NCI-H1092 treated with DMSO at 0.1 percent for 48 hours (cell line): Measurements from ENCODE around the gene NTN5.
"Not testable (repeated sequence)": the region's sequence is repeated elsewhere in the genome, so short reads cannot be mapped to it uniquely, and the experiment has no call there.

Experiments
- DNase-seq: peaks from one replicate; lab custom pipeline; 2025; lab: John Stamatoyannopoulos, UW

Gene NTN5

DNA sequence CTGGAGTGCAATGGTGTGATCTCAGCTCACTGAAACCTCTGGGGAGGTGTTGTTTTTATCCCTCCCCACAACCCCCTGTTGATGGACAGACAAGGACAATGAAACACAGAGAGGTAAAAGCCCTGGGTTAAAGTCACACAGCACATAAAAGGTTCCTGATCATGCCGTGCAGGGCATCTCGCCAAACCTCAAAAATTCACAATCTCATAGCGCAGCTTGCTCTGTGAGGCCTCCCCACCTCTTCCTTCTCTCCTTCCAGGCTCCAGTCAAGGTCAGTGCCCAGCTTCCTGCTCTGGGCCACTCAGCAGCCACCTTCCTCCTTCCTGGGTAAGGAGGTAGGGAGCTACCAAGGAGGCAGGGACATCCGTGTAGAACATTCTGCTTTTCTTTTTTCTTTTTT is 25.2 kb upstream of the NTN5 start:
- no peak for DNase-seq

DNA sequence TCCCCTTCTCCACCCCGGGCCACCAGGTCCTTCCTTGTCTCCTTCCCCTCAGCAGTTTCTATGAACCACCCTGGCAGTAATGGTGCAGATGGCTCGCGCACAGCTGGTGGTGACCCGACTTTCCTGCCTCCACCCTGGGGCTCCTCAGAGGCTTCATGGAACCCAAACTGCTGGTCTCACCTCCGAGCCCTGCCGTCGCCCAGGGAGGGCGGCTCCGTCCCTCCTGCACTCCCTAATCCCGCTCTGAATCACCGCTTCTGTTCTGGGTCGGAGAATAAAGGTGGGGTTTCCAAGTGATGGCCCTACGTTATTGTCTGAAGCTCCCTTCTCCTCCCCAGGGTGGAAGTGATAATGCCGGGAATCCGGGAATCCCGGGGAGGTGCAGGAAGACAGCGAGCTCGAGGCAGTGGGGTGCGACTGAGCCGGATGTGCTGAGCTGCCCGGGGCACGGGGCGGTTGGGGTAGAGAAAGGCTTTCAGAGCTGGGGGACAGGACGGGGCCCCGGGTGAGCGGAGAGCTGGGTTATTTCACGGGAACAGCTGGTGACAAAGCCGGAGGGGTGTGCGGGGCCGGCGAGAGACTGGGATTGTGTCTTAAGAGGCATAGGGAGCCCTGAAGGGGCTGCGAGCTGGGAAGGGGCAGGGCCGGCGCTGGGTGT is 23.7 kb upstream of the NTN5 start:
- no peak for DNase-seq

DNA sequence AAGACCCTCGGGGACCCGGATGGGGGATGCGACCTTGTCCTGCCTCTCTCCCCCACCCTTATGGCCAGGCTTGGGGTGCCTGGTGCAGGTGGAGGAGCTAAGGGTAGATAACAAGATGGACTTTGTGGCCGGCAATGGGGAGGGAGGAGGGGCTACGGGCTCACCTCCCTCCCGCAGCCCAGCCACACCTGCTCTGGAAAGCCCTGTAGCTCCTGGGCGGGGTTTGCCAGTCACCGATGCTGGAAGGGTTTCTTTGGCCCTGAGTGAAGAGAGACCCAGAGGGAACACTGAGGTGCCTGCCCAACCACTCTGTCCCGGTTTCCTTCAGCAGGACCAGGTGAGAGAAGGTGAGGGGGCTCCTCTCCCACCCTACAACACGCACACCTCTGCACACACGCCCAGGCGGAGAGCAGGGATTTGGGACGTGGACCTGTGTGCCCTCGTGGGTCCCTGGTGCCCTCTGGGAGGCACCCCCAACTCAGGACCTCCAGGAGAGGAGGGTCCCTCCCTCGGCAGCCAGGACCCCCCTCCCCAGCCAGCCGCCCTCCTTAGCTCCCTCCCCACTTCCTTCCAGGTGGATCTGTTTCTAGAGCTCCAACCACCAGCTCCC is 23.0 kb upstream of the NTN5 start, which contains the start of gene FUT2:
Gene FUT2 (plus strand): TSS at position 229 of the 610 bp plus-strand sequence. CDS start 6,986 bp downstream, outside the sequence.
- DNase-seq = no peak

DNA sequence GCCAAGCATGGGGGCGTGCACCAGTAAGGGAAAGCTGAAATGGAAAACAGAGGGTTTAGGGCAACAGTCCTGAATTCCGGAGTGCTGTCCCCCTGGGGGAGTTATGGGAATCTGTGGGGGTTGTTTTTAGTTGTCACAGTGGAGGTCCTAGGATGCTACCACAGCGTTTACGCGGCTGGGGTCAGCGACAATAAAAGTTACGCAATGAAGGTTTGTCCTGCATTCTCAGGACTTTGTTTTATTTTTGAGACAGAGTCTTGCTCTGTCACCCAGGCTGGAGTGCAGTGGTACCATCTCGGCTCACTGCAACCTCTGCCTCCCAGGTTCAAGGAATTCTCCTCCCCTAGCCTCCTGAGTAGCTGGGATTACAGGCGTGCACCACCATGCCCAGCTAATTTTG is 20.8 kb upstream of the NTN5 start:
- DNase-seq = not testable (repeated sequence)

DNA sequence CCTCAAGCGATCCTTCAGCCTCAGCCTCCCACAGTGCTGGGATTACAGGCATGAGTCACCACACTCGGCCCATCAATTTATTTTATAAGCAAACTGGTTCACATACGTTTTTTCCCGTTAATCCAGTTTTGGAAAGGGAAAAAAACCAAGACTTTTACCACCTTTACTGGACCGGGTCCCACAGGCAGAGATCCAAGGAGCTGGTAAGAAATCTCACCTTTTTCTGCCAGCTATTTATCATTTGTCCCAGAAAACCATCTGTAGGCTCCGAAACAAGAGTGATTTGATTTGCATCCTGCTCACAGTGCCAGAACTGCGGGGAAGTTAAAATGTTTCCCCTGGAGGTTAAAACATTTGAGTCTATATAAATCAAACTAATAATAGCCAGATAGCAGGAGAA is 16.6 kb upstream of the NTN5 start:
- DNase-seq = no peak

DNA sequence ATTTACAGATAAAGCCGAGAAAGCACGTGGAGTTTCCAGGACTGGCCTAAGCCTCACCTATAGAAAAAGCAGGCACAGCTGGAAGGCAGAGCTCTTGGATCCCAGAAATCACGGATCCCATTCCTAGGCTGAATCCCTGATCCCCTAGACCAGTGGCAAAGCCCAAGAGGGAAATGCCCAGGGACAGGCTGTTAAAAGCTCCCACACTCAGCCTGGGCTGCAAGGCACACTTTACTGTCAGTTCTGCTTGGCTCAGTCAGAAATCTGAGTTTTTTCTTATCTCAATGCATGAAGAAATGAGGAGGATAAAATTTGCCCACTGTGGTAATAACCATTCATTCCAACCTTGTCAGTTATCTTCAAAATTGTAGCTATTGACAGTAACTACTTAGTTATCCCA is 15.0 kb upstream of the NTN5 start:
- no peak for DNase-seq

DNA sequence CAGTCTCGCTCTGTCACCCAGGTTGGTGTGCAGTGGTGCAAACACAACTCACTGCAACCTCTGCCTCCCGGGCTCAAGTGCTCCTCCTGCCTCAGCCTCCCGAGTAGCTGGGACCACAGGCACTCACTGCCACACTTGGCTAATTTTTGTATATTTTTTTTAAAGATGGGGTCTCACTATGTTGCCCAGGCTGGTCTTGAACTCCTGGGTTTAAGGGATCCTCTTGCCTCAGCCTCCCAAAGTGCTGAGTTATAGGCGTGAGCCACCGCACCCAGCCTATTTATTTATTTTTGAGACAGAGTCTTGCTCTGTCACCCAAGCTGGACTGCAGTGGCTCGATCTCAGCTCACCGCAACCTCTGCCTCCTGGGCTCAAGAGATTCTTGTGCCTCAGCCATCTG is 13.8 kb upstream of the NTN5 start:
- DNase-seq = not testable (repeated sequence)

DNA sequence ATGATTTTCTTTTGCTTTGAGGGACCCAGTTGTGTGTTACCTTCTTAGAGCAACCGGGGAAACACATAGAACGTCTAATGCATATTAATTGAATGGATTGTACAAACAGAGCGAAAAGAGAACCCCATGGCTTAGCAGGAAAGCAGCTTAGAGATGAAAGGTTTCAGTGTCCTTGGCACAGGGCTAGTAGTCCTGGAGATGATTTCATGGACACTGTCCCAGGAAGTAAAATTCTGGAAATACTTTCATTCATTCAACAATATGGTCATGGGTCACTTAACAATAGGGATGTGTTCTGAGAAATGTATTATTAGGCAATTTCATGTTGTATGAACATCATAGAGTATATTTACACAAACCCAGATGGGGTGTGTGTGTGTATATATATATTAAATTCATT is 13.3 kb upstream of the NTN5 start:
- no peak for DNase-seq

DNA sequence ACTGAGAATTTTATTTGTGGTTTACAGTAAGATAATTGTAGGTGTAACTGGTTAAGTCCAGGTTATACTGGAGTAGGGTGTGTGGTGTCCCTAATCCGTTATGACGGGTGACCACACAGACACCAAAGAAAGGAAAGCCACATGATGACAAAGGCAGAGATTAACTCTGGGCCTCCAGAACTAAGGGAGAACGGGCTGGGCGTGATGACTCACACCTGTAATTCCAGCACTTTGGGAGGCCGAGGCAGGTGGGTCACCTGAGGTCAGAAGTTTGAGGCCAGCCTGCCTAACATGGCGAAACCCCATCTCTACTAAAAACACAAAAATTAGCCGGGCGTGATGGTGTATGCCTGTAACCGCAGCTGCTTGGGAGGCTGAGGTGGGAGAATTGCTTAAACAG is 12.8 kb upstream of the NTN5 start:
- no peak for DNase-seq

DNA sequence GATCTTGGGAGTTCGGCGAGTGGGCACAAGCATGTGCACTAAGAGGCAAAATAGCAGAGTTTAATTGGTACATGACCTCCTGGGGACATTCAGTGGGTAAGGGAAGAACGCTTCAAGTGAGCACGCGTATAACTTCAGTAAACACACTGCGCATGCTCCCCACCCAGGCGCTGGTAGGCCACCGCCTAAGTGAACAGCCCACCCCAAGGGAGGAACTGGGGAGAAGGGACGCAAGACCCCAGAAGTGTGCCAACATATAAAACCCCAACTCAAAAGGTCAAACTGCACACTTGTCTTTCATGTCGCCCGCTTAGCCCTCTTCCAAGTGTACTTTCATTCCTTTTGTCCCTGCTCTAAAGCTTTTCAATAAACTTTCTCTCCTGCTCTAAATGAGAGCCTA is 10.5 kb upstream of the NTN5 start:
- DNase-seq = peak; percentile 15

DNA sequence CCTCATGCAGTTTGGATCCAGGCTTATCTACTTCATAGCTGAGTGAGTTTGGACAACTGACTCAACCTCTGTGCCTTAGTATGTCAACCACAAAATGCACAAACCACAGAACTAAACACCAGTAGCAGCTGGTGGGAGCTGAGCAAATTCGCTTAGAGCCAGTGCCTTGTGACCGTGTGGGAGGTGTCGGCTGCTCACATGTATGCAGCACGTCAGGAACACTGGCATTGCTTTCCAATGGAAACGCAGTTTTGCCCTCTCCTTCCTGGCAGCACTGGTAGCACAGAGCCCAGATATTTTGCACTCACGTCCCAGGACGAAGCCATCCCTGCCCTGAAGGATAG is 8.3 kb upstream of the NTN5 start:
- no peak for DNase-seq

DNA sequence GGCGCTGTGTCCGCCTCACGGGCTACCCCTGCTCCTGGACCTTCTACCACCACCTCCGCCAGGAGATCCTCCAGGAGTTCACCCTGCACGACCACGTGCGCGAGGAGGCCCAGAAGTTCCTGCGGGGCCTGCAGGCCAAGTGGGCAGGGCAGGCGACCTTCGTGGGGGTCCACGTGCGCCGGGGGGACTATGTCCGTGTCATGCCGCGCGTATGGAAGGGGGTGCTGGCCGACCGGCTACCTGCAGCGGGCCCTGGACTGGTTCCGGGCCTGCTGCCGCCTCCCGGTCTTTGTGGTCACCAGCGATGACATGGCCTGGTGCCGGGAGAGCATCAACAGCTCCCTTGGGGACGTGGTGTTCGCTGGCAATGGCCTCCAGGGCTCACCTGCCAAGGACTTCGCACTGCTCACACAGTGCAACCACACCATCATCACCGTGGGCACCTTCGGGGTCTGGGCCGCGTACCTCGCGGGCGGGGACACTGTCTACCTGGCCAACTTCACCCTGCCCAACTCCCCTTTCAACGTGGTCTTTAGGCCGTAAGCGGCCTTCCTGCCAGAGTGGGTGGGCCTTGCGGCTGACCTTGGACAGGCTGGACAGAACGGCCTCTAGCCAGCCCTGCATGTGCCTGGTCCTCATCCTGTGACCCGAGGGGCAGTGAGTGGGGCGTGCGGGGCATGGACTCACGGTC is 7.8 kb upstream of the NTN5 start:
- no peak for DNase-seq

DNA sequence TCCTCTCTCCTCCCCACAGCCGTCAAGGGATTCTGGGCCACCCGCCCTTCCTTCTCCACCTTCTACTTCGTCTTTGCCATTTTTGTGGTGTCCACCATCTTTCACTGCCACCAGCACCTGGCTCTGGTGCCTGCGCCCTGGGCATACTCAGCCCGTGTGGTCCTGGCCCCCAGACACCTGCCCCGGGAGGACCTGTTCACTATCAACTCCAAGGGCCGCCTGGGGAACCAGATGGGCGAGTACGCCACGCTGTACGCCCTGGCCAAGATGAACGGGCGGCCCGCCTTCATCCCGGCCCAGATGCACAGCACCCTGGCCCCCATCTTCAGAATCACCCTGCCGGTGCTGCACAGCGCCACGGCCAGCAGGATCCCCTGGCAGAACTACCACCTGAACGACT is 7.2 kb upstream of the NTN5 start:
- DNase-seq = not testable (repeated sequence)

DNA sequence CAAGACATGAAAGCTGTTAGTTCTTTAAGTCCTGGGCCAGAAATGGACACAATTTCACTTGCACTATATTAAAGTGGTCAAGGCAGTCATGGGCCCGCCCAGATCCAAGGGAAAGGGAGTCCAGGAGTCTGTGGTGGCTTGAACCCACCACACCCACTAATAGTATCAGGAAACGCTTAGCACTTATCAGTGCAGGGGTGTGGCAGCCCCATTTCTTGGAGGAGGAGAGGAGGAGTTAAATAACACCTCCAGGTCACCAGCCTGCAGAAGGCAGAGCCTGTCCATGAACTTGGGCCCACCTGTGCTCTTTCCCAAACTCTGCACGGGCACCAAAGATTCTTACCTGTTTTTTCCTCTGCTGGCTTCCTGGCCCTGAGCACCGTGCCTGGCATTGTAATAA is 5.4 kb upstream of the NTN5 start:
- no peak for DNase-seq

DNA sequence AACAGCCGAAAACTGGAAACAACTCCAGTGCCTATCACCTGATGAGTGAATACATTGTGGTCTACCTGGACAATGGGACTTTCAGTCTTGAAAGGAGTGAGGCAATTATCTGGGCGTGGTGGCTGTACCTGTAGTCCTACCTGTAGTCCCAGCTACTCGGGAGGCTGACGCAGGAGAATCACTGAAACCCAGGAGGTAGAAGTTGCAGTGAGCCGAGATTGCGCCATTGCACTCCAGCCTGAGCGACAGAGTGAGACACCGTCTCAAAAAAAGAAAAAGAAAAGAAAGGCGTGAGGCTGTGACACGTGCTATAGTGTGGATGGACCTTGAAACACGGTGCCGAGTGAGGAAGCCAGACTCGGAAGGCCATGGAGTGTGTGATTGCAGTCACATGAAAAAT is 4.1 kb upstream of the NTN5 start:
- no peak for DNase-seq

DNA sequence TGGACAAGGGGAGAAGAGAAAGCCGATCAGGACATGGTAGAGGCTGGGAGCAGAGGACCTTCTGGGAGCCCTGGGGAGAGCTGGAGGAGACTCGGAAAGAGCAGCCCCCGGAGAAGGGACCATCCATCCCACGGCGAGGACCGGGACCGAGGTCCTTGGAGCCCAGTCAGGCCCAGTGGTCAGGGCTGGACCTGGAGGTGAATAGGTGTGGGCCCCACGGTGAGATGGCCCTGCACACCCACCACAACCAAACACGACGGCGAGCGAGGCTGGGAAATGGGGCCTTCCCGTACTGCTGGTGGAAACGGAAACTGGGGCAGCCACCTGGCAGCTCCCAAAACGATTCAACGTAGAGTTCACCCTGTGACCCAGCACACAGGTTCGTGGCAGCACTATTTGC is 3.7 kb upstream of the NTN5 start:
- DNase-seq = no peak

DNA sequence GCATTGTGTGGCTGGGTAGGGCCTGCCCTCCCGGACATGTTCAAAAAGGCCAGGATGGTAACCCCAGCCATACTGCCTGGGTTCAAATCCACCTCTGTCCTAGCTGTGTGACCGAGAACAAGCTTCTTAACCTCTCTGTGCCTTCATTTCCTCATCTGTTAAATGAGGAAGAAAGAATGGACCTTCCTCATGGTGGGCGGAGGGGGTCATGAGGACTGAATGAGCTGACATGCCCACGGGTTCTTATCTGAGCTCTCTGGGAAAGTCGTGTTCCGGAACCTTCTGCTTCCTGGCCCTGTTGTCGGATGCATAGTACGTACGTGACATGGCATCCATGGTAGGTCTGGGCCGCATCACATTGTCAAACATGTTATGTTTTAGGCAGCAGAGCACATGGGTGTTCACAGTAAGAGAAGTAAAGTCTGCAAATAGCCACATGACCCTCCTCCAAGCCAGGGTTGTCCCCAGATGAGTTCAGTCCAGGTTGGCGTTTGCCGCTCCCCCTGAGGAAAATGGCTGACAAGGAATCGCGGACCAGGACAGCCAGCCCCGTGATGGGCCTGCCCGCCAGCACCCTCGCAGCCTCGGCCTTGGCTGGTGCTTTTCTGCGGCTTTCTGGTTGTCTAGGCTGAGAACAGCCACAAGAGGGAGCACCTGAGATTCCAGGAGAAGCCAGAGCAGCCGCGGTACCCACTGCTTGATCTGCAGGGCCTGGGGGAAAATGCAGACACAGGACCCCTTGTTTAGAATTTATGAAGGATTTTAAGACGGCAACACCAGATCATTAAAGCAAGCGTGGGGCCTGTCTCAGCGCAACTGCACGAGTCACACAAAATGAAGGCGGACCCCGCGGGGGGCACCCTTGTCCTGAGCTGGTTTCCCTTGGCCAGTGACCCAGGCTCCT is 2.4 kb upstream of the NTN5 start:
- DNase-seq = peak; percentile 51

DNA sequence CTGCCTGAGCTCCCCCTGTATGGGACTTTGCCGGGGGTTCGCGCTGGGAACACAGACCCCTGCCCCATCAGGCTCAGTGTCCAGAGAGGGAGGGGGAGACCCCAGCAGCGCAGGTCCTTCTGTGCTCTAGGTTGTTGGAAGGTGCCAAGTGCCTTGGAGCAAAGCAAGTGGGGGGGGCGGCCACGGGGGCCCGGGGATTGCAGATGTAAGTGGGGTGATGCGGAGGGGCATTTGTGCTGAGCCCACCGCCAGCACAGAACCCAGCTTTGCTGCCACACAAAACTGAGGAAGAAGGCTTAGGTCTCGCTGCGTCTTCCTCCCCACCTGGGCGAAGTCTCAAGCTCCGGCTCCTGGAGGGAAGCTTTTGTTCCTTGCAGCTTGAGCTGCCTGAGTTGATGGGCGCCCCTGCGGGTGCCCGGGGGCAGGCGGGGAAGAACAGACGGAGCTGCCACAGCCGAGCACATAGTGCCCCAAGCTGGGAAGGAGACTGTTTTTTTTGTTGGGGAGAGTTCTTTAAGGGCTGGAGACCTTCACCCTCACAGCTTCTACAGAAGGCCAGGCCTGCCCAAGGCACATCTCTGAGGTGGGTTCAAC is 1.5 kb upstream of the NTN5 start:
- no peak for DNase-seq

DNA sequence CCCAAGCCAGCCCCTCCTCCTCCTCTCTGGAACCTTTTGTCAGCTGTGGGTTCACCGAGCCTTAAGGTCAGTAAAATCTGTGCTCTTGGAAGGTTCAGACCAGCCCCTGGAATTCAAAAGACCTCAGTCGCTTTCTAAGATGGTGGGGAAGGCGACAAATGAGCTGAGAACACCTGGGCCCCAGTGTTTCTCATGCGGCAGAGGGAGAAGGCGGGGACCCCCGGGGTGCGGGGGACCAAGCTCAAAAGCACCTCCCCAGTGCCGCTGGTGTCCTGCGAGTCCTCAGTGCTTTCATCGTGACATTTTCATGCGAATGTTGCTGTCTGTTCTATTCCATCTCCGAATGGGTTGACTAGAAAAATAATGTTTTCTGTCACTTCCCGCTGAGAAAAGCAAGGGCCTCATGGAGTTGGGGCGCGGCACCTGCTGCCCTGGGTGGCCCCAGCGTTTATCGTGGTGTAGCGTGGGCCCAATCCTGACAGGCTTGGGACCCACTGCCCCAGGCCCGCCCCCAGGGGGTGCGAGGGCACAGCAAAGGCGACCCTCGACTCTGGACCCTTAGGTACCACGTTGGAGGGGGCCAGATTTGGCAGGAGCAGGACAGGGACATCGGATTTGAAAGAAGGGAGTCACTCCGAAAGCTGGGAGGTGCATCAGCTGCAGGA is 751 bp upstream of the NTN5 start:
- DNase-seq = no peak

DNA sequence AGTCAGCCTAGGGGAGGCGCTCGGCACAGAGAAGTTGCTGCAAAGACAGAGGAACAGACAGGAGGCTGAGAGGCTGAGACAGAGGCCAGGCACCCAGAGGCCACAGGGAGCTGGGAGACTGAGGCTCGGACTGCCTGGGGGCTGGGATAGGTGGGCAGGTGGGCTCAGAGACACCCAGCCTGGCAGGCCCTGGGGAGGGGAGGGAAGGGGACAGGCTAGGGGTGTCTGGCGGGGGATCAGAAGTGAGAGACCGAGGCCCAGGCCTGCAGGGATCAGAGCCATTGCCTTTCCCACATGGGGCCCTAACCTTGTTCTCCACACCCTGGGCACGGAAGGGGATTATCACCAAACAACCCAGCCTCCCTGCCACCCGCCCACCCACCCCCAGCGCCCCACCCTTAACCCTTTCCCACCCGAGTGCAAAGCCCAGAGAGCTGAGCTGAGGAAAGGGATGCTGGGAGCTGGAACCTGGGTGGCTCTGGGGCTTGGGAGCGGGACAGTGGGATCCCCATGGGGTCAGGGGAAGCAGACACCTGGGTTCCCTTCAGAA is 1.3 kb downstream of the NTN5 start:
- no peak for DNase-seq

DNA sequence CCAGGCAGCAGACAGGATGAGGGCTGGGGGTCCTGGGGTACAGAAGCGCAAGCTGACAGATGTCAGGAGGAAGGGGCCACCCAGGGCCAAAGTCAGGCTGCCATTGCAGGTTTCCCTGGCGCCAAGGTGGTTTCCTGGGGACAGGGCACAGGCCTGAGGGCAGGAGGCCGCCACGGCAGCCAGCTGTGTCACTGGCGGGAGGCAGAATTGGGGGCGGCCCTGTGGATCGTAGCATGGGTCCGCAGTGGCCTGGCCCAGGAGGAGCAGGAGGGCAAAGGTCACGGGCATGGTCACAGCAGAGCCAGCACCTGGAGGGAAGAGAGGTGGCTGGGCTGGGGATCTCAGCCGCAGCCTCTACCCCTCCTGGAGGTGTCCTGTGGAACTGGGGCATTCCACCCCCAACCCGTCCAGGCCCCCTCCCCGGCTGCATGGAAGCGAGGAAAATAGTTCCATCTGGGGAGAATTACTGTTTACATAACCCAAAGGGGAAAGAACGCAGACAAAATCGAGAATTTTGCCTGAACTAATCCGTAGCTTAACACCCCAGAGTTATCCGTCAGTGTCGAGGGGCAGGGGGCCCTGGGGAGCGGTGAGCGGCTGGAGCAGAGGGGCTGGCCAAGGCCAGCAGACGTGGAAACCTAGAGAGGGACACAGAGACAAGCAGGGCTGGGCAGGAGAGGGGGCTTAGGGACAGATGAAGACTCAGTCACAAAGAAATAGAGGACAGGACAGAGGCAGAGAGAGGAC is 1.9 kb downstream of the NTN5 start:
- no peak for DNase-seq
